Pulmonary artery endothelial cell (primary cell): ENCODE data around the gene RNF225. TPM values are rescaled to one million over a fixed set of nuclear protein-coding genes. Genes with fewer than 3 reads are reported as not detected.
A peak's percentile ranks its signal among the peaks of the same experiment; 100 is the strongest.
"Not testable (repeated sequence)": the region's sequence is repeated elsewhere in the genome, so short reads cannot be mapped to it uniquely, and the experiment has no call there.

Experiments
- DNase-seq: peaks from one replicate; pipeline ENCODE4 v3.0.0-alpha.2; 2011; ENCODE audit warnings: low read depth, low spot score
- total RNA-seq: library from RNA; depleted of rRNA; stranded (reverse); fragments of >200 nt; gene quantifications from 2 replicates; pipeline ENCODE4 v1.2.3, GENCODE V29; 2014

RNF225 gene
- total RNA-seq, 1 donor from 2014 or later: not detected

DNA sequence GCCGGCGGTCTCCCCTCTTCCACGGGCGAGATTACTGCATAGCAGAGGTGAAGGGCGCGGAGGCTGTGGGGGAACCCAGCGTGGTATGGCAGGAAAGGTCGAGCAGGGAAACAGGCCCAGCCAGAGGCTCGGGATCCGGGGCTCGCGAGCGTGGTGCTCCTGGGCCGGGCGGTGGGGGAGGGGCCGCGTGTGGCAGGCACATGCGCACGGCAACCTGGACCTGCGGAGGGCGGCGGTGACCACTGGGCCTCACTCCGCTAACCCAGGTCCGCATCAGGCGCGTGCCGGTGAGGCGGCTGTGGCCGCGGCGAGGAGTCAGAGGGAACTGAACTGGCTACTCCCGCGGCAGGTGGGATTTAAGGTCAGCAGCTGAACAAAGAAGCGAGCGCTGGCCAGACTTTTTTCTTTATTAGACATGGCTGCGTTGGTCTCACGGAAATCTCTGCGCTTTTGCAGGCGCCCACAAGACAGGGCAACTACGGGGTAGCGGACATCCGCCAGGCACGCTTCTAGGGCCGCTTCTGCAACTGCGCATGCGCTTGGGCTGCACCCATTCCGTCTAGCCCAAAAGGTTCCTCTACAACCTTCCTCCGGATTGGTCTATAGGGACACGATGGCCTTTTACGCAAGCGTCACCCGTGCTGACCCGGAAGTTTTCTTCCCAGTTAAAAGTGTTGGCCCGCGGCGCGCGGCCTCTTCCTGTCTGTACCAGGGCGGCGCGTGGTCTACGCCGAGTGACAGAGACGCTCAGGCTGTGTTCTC, 8.7 kb upstream of the RNF225 start, which contains the start of gene RPS5:
RPS5 (plus strand) TSS at position 694 of the 762 bp plus-strand sequence. CDS start 869 bp downstream, outside the sequence.
- peak; percentile 95 for DNase-seq

DNA sequence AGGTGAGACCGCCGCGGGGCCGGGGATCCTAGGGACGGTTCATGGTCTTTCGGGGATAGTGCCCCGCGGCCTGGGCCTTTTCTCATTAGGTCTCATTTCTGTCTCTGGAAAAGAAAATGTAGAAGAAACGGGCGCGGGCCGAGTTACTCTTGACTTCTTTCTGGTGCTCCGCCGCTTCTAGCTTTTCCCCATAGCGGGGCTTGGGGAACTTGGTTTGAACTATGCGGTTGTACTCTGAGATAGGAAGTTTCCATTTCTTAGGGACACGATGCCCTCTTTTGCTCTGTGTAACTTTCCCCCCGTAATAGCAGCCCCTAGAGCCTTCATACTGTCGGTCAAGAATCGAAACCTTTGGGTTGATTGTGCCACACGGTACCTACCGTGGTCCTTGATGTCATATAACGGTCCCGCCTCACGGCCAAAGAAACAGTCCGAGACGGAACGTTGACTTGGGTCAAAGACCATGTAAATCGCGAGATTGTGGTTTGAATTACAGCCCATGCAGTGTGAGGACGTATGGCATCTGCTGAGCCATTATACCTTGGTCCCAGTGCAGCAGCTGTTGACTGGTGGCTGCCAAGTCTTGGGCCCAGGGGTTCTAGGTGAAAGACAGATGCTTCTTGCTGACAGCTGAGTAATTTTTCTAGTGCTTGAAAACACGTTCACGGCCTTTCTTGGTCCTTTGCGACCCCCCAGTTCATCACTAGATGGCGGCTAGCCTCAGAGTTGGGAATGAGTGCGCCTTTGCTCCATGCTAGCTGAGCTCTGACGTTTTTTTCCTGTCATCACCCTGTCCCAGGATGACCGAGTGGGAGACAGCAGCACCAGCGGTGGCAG, 7.9 kb upstream of the RNF225 start:
- no peak for DNase-seq

DNA sequence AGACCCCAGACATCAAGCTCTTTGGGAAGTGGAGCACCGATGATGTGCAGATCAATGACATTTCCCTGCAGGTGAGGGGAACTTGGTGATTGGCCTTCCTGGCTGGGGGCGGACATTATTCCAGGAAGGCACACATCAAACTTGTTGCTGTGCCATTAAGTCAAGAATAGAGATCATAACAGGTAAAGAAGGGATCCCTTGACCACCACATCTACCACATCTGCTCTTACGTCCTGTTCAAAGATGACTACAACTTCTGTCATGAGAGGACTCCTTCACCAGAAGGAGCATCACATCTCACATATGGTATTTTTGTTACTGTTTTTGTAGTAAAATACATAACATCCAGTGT, 7.3 kb upstream of the RNF225 start:
- no peak for DNase-seq

DNA sequence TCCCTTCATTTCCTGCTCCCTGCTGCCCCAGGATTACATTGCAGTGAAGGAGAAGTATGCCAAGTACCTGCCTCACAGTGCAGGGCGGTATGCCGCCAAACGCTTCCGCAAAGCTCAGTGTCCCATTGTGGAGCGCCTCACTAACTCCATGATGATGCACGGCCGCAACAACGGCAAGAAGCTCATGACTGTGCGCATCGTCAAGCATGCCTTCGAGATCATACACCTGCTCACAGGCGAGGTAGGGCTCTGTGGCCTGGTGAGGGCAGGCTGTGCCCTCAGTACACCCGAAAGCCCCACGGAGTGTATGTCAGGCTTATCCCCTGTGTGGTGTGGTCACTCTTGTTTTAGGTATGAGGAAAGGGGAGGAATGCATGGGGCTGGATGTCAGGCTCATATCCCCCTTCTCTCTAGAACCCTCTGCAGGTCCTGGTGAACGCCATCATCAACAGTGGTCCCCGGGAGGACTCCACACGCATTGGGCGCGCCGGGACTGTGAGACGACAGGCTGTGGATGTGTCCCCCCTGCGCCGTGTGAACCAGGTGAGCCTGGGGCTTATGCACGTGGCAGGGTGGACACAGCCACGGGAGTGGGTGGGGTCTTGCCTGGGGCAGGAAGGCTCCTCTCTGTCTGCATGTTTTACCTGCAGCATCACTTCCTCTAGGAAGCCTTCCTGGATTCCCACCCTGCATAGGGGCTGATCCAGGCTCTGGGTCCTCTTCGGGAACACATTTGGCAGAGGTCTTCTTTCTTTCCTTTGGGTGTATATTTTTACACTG, 2.3 kb upstream of the RNF225 start:
- no peak for DNase-seq

DNA sequence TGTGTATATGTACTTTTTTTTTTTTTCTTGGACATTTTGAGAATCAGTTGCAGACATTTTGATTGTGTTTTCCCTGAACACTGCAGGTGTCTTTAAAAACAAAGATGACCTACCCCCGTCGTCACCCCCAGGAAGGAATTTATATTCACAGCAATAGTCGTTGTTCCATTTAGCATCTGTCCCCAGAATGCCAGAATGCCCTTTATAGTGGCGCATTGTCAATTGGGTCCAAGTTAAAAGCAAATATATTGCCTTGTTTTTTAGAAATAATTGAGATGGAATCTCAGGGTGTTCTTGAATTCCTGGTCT, 1.8 kb upstream of the RNF225 start:
- DNase-seq: no peak

DNA sequence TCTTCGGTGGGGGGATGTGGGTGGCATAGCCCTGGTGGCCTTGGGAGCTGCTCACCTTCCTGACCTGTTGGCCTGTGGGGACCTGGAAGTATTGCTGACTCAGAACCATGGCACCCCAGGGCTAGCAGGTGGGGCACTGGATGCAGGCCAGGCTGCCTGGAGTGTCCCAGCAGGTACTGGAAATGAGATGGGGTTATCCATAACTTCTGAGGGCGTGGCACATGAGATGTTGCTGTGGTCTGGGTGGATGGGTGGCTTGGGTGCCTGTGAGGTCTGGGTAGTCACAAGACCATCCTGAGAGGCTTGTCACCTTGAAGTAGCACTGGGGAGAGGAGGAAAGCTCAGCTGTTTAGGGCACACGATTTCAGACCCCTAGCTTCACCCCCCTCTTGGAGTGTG, 636 bp upstream of the RNF225 start:
- DNase-seq: no peak

DNA sequence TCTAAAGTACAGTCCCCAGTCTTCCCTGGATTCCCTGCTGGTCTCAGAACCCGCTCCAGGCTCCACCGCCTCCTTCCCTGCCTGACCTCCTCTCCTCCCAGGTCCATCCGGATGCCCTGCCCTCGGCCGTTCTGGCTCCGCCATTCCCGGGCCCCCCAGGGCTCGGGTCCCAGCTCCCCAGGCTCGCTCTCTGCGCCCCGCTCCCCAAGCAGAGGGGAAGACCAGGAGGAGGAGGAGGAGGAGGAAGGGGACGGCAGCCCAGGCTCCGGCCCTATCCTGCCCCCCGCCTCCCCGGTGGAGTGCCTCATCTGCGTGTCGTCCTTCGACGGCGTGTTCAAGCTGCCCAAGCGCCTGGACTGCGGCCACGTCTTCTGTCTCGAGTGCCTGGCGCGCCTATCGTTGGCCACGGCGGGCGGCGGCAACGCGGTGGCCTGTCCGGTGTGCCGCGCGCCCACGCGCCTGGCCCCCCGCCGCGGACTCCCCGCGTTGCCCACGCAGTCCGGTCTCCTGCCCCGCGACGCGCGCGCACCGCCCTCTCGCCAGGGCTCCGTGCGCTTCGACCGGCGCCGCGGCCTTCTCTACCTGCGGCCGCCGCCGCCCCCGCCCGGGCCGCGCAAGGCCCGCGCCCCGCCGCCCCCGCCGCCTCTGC, 647 bp downstream of the RNF225 start:
- no peak for DNase-seq

DNA sequence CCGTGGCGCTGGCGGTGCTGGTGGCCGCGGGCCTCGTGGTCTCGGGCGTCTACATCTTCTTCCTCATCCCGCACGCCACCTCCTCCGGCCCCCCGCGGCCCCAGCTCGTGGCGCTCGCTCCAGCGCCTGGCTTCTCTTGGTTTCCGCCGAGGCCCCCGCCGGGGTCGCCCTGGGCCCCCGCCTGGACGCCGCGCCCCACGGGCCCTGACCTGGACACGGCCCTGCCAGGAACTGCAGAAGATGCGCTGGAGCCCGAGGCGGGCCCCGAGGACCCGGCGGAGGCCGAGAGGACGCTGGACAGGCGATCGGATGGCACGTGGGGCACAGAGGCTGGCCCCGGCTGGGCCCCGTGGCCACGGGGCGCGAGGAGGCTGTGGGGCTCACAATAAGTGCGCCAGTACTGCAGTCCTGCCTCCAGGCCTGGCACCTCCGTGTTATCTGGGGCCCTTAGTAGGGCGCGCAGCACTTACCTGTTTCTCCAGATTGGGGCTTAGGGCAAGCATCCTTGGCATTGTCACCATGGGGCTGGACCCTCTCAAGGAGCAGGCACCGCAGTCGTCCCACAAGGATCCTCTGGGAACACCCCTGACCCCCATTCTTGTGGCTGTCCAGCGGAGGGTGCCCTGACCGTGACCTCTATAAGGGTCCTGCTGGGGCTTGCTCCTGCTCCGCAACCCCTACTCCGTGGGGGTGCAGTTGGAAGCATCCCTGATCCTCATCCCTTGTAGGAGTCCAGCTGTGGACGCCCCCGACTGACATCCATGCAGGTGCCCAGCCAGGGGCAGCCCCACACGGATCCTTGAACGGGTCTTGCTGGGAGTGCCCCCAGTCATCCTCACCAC, 1.5 kb downstream of the RNF225 start:
- no peak for DNase-seq

DNA sequence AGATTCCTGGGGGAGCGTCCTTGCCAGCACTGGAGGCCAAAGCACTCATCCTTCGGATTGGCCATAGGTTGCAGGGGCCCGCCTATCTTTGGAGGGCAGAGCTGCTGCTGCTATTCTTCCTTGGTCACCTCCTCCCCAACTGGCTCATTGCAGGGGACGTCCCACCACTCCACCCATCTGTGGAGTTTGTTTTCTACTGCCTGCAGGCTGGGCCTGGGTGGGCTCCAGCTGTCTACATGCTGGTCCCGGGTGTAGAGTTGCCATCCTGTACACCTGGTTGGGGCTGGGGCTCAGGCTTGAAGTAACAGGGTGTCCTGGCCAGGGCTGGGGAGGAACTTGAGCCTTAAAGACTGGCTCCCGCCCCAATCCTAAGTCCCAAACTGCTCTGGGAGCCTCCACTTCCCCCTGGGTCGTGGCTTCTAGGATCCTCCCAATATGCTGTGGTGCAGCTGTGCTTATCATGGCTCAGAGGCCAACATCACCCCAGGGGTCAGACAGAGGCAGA, 2.1 kb downstream of the RNF225 start:
- no peak for DNase-seq

DNA sequence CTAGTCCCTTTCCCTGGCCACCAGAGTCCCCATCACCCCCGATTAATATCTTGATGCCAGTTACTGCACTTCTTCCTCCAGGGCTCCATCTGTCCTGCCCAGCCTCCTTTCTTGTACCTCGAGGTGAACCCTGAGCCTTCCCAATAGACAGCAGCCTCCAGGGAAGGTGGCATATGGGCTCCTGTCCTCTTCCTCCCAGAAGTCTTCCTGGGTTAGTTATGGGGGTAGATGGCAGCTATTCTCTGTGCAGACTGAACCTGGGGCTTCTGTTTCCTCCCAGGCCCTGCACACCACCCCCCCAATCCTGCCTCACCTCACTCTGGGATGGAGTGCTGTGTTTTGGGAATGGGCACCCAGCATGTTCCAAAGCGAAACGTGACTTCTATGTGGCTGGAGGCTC, 2.6 kb downstream of the RNF225 start:
- DNase-seq: no peak

DNA sequence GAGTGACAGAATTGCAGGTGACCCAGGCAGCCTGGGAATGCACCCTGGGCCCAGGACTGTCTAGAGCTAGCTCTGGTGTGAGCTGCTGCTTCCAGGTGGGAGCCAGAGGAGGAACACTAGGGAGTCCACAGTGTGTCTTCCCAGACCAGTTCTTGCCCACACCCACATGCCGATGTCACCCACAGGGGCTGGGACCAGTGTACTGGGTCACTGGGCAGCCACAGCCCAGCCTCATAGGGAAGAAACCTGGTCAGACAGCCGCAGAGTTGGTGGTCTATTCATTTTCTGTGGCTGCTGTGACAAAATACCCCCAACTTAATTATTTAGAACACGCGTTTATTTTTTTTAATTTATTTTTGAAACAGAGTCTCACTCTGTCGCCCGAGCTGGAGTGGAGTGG, 3.1 kb downstream of the RNF225 start:
- DNase-seq: no peak

DNA sequence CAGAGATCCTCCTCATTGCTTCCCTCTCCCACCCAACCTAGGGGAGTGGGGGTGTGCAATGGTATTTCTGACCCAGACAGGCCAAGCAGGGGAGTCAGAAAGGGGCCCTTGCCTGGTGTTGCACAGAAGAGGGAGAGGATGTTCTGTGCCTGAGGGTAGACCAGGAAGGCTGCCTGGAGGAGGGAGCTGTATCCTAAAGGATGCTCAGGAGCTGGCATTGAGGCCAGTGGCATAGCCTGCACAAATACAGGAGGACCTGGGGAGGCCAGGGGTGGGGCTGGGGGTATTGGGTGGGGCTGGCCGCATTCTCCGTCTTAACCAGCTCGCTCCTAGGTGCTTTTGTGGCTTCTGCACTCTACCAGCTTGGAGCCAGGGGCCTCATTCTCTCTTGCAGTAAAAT, 4.4 kb downstream of the RNF225 start:
- DNase-seq: no peak

DNA sequence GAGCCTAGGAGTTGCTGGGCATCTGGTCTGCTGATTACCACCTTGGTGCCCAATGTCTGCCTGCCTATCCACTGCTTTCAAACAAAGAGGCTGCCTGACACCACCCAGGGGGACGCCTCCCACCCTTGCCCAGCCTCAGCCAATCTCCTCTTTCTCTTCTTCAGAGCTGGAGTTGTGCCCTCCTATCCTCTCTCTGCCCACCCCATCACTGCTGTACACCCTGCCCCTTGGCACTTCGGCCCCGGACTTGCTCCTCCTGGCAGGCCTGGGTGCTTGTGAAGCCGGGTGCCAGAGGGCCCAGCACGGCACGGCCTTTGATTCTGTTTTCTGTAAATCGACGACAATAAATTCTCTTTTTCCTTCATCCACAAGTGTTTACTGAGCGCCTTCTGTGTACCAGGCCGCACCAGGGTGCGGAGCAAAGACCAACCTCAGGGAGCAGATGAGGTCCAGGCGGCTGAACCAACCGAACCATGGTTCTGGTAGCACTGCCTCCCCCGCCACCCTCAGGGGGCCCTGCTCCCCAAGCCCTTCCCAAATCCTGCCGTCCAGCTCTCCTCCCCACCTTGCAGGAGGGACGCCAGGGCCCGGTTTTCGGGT, 5.0 kb downstream of the RNF225 start:
- DNase-seq: no peak

DNA sequence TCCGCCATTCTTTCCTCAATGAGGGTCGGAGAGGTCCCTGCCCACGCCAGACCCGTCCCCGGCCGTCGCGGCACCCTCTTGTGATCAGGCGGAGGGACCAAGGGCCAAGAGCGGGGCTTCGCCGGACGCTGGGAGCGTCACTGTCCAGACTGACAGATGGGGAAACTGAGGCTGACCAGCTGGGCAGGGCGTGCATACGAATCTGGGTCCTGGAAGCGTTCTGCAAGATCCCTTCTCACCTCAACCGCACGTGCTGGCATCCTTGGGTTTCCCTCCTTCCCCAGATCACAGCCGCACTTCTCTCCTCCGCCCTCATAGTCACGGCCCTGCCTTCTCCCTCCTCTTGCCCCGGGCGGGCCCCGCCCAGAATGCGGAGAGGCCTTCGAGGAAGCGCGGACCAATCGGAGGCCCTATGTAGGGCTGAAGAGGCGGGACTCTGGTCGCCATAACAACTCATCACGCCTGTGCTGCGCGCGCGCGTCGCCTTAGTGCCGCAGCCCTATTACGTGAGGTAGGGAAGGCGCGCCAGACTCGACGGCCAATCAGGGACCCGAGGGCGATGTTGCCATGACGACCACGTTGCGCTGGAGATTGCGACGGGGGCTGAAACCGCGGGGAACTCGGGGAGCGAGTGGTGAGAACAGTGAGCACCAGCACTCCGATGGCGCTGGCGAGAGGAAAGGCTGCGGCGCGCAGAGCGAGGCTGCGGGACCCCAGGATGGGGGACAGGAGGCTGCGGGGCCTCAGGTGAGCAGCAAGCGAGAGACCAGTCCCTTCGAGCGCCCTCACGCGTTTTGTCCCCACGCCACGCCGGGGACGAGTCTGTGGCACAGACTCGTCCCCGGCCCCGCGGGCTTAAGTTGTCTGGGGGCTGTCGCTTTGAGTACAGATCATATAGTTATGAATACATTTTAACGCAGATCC, 5.7 kb downstream of the RNF225 start:
- peak; percentile 98 for DNase-seq

DNA sequence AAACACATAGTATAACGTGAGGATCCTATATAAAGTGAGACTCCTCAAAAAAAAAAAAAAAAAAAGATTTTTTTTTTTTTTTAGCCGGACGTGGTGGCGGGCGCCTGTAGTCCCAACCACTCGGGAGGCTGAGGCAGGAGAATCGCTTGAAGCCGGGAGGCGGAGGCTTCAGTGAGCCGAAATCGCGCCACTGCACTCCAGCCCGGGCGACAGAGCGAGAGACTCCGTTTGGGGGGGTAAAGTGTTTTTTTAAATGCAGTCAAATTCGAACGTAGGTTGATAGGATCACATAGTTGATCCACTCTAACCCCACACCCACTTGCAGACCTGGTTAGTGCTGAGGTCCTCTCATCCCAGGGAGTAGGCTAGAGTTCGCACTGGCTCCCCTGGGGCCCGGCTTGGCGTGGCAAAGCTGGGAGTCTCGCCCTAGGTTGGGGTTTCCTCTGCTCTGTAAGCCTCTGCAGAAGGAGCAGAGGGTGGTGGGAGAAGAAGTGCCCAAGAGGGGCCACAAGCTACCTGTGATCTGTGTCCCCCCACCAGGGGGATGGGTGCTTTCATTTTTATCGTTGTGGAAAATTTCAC, 6.5 kb downstream of the RNF225 start:
- no peak for DNase-seq

DNA sequence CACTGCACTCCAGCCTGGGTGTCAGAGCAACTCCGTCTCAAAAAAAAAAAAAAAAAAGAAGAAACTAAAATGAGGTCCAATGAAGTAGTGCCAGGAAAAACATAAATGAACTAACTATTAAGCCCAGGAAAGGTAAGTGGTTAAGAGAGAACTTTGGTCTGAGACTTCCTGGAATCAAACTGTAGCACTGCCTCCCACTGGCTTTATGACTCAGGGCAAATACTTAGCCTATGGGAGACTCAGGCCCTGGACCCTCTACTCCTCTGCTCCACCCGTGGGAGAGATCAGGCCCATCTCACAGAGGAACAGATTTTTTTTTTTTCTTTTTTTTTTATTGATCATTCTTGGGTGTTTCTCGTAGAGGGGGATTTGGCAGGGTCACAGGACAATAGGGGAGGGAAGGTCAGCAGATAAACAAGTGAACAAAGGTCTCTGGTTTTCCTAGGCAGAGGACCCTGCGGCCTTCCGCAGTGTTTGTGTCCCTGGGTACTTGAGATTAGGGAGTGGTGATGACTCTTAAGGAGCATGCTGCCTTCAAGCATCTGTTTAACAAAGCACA, 8.5 kb downstream of the RNF225 start:
- not testable (repeated sequence) for DNase-seq

DNA sequence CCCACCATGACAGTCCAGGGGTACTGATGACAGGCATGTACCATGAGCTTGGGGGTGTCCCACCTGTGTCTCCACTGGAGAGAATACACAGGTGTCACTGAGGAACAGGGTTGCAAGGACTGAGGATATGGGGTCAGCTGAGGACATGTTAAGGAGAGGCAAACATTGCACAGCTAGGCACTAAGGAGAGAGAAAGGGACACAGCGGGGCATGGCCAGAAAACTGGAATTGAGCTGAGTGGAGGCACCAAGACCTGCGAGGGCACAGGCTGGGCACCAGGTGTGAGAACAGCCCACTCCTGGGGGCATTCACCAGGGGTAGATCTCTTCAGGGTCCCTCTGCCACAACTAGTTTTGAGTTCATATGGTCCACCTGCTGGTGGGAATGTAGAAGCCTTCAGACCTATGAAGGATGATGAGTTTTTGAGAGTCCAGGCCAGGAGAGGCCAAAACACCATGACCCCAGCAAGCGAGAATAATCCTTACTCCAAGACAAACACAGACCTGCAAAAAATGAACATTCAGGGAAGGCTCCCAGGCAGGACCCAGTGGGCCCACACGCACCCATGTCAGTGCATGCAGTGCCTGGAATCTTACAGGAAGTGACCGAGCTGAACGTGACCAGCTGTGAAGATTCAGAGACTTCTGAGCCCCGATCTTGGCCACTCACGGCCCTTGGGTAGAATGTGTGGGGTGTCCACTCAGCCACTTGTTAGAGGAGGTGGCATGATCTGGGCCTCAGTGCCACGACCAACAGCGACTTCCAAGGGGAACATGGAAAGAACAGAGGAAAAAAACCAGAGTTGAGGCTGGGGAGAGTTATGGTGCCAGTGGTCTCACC, 11.6 kb downstream of the RNF225 start:
- DNase-seq: no peak
